Fibroblast of lung (primary cell): Measurements from ENCODE around the gene TLL1. TPM values are rescaled to one million over a fixed set of nuclear protein-coding genes. Genes with fewer than 3 reads are reported as not detected.

ENCODE experiments used
- DNase-seq, 2 donors: peaks; one replicate each; pipeline versions ENCODE4 v3.0.0 to v3.0.0-alpha.2; 2010; ENCODE audit warnings: low read depth in 2 of 2
- H2AFZ ChIP-seq: 2 replicates; pipeline ENCODE4 v1.5.1; 2012; ENCODE audit warnings: low read length, control low read depth, inconsistent platforms
- H3K27ac ChIP-seq: 2 replicates; pipeline ENCODE4 v1.5.1; 2011; ENCODE audit warnings: low read length, control low read depth; ENCODE audit not compliant: insufficient read depth
- H3K27me3 ChIP-seq: 2 replicates; pipeline ENCODE4 v1.5.1; 2011; ENCODE audit warnings: mild to moderate bottlenecking, low read length; ENCODE audit not compliant: control insufficient read depth, insufficient read depth
- H3K36me3 ChIP-seq: 2 replicates; pipeline ENCODE4 v1.5.1; 2011; ENCODE audit warnings: low read length; ENCODE audit not compliant: control insufficient read depth, insufficient read depth
- H3K4me1 ChIP-seq: 2 replicates; pipeline ENCODE4 v1.5.1; 2011; ENCODE audit warnings: low read length; ENCODE audit not compliant: control insufficient read depth, insufficient read depth; ENCODE audit errors: extremely low read depth
- H3K4me2 ChIP-seq: 2 replicates; pipeline ENCODE4 v1.5.1; 2011; ENCODE audit warnings: low read length, control low read depth; ENCODE audit not compliant: insufficient read depth; ENCODE audit errors: extremely low read depth
- H3K4me3 ChIP-seq, 4 experiments: fragments of 200-600 bp in 1 of 4; sonication (generic) in 1 of 4; replicated peaks in 1 of 4; 2 replicates each; pipeline ENCODE4 v1.5.1; 2011 to 2016; ENCODE audit warnings: low read length in 4 of 4, low read depth in 3 of 4, mild to moderate bottlenecking in 3 of 4, control low read depth in 2 of 4, inconsistent platforms in 1 of 4, mixed read lengths in 1 of 4; ENCODE audit not compliant: insufficient read depth in 1 of 4; ENCODE audit errors: control extremely low read depth in 1 of 4
- H3K79me2 ChIP-seq: 2 replicates; pipeline ENCODE4 v1.5.1; 2012; ENCODE audit warnings: mild to moderate bottlenecking, low read length, inconsistent platforms; ENCODE audit not compliant: control insufficient read depth, insufficient read depth
- H3K9ac ChIP-seq: 2 replicates; pipeline ENCODE4 v1.5.1; 2011; ENCODE audit warnings: mild to moderate bottlenecking, low read length, control low read depth; ENCODE audit not compliant: insufficient read depth
- H3K9me3 ChIP-seq: 2 replicates; pipeline ENCODE4 v1.5.1; 2012; ENCODE audit warnings: low read depth, low read length; ENCODE audit not compliant: control insufficient read depth, insufficient read depth
- H4K20me1 ChIP-seq: 2 replicates; pipeline ENCODE4 v1.5.1; 2011; ENCODE audit warnings: low read length; ENCODE audit not compliant: control insufficient read depth, insufficient read depth; ENCODE audit errors: extremely low read depth
- EZH2 ChIP-seq: IDR thresholded peaks from 2 replicates; pipeline ENCODE4 v1.5.1; 2012; ENCODE audit warnings: low read length, control low read depth, mild to moderate bottlenecking; ENCODE audit errors: missing control alignments
- polyA plus RNA-seq, 2 donors: library from polyadenylated mRNA; depleted of rRNA in 1 of 2; stranded (reverse) in 1 of 2; unstranded in 1 of 2; fragments of >200 nt; gene quantifications; 2 replicates each; pipeline ENCODE4 v1.2.1, GENCODE V29; 2011 to 2012; ENCODE audit warnings: missing spikeins in 1 of 2
- total RNA-seq: library from RNA; depleted of rRNA; stranded (reverse); fragments of >200 nt; gene quantifications from 2 replicates; pipeline ENCODE4 v1.2.1, GENCODE V29; 2014
- TF ChIP-seq, protein P1 (sequence below), 2 donors: IDR thresholded peaks in 1 of 2; conservative IDR thresholded peaks in 1 of 2; 1 replicate in 1 of 2; 2 replicates in 1 of 2; pipeline ENCODE4 v1.5.1; 2011 to 2012; ENCODE audit warnings: low read length in 2 of 2, control low read depth in 1 of 2, inconsistent platforms in 1 of 2, low read depth in 1 of 2, mild to moderate bottlenecking in 1 of 2

Gene TLL1
- total and polyA plus RNA-seq, 2 donors (not counting 1 experiment from before 2014, with no cell fraction given): 0.33 to 2.7 TPM

DNA sequence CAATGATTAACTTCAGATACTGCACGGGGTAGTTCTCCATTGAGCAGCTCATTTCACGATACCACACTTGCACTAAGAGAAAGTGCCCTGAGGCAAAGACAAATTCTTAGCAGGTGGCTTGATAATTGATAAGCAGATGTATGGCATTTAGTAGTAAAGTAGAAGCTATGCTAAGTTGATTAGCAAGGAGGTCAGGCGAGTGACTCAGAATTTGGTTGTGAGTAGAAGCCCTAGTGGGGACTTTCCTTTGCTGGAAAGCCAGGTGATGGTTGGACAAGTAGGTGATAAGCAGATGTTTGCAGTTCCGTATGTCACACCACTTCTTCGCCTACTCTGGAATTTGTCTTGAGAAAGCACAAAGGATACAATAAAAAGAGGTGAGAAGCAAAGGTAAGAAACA, 58.7 kb downstream of the TLL1 start:
- TF ChIP-seq, protein P1, sequence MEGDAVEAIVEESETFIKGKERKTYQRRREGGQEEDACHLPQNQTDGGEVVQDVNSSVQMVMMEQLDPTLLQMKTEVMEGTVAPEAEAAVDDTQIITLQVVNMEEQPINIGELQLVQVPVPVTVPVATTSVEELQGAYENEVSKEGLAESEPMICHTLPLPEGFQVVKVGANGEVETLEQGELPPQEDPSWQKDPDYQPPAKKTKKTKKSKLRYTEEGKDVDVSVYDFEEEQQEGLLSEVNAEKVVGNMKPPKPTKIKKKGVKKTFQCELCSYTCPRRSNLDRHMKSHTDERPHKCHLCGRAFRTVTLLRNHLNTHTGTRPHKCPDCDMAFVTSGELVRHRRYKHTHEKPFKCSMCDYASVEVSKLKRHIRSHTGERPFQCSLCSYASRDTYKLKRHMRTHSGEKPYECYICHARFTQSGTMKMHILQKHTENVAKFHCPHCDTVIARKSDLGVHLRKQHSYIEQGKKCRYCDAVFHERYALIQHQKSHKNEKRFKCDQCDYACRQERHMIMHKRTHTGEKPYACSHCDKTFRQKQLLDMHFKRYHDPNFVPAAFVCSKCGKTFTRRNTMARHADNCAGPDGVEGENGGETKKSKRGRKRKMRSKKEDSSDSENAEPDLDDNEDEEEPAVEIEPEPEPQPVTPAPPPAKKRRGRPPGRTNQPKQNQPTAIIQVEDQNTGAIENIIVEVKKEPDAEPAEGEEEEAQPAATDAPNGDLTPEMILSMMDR (conservative IDR thresholded peaks at IDR 0.05 in 1 of 2, IDR thresholded peaks at IDR 0.05 in 1 of 2; ENCODE audit: low read depth in 1 of 2, low read length in 2 of 2): no peak
- TF ChIP-seq EZH2: no peak
- no peak overlapping the region for H2AFZ ChIP-seq
- no peaks in the 10 kb centered on the region for H3K4me1 ChIP-seq

DNA sequence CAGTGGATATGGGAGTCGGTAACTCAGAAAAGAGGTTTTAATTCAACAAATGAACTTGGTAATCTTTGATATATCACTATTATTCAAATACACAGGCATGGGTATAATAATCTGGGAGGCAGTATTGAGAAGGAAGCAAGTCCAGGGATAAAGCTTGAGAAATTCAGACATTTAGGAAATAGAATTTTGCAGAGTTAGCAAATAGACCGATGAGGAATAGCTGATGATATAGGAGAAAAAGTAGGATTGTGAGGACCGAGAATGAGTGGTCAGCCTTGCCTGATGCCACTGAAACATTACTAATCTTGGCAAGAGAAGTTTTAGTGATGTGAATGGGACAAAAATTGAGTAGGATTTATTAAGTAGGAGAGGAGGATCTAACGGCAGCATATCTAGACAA, 71.9 kb downstream of the TLL1 start:
- H3K9ac ChIP-seq: no peak overlapping the region
- no peak overlapping the region for H3K4me3 ChIP-seq
- no peak overlapping the region for H3K27ac ChIP-seq
- no peaks in the 10 kb centered on the region for H4K20me1 ChIP-seq
- no peak for DNase-seq
- H3K79me2 ChIP-seq: no peaks in the 10 kb centered on the region
- H3K4me2 ChIP-seq: no peak overlapping the region
- no peaks in the 10 kb centered on the region for H3K27me3 ChIP-seq
- no peaks in the 10 kb centered on the region for H3K36me3 ChIP-seq
- no peaks in the 10 kb centered on the region for H3K9me3 ChIP-seq
- H3K4me1 ChIP-seq: no peaks in the 10 kb centered on the region
- no peak overlapping the region for H2AFZ ChIP-seq
- TF ChIP-seq EZH2: no peak
- TF ChIP-seq, protein P1 (conservative IDR thresholded peaks at IDR 0.05 in 1 of 2, IDR thresholded peaks at IDR 0.05 in 1 of 2; ENCODE audit: low read depth in 1 of 2, low read length in 2 of 2): no peak

More for the DNA sequence above, 58.7 kb downstream of the TLL1 start:
- no peaks in the 10 kb centered on the region for H4K20me1 ChIP-seq
- no peaks in the 10 kb centered on the region for H3K9me3 ChIP-seq
- DNase-seq: no peak
- H3K4me3 ChIP-seq: no peak overlapping the region
- H3K79me2 ChIP-seq: no peaks in the 10 kb centered on the region
- no peaks in the 10 kb centered on the region for H3K36me3 ChIP-seq
- H3K27ac ChIP-seq: no peak overlapping the region
- no peak overlapping the region for H3K4me2 ChIP-seq
- no peak overlapping the region for H3K9ac ChIP-seq
- H3K27me3 ChIP-seq: no peaks in the 10 kb centered on the region

DNA sequence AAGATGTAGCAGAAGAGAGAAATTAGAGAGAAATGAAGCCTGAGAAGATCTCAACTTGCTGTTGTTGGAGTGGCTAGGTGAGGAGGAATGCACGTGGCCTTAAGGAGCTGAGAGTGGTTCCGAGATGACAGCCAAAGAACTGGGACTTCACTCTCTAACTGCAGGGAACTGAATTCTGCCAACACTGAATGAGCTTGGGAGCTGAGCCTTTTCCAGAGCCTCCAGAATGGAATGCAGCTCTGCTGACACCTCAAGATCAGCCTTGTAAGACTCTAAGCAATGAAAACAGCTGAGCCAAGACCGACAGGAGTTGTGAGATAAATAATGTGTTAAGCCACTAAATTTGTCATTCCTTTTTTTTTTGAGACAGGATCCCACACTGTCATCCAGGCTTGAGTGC, 73.0 kb downstream of the TLL1 start:
- TF ChIP-seq, protein P1 (conservative IDR thresholded peaks at IDR 0.05 in 1 of 2, IDR thresholded peaks at IDR 0.05 in 1 of 2; ENCODE audit: low read depth in 1 of 2, low read length in 2 of 2): no peak
- no peaks in the 10 kb centered on the region for H4K20me1 ChIP-seq

More for the DNA sequence above, 73.0 kb downstream of the TLL1 start:
- H3K9ac ChIP-seq: no peak overlapping the region
- H3K27me3 ChIP-seq: no peaks in the 10 kb centered on the region
- no peaks in the 10 kb centered on the region for H3K9me3 ChIP-seq
- H3K4me1 ChIP-seq: no peaks in the 10 kb centered on the region
- H2AFZ ChIP-seq: no peak overlapping the region
- no peak overlapping the region for H3K27ac ChIP-seq
- no peak overlapping the region for H3K4me3 ChIP-seq
- DNase-seq: no peak
- no peaks in the 10 kb centered on the region for H3K79me2 ChIP-seq
- H3K4me2 ChIP-seq: no peak overlapping the region
- H3K36me3 ChIP-seq: no peaks in the 10 kb centered on the region
